C4-2B (cell line): ENCODE data around the gene PAQR9.

Experiments
- H3K27ac ChIP-seq: fragments of 450-650 bp; 2 replicates; pipeline ENCODE4 v1.5.1; 2017
- CTCF ChIP-seq: fragments of 450-650 bp; conservative IDR thresholded peaks from 2 replicates; pipeline ENCODE4 v1.5.1; 2017; ENCODE audit warnings: mild to moderate bottlenecking
- ZFX ChIP-seq: fragments of 450-650 bp; IDR thresholded peaks from 2 replicates; pipeline ENCODE4 v1.6.1; 2017

The PAQR9 gene

GRCh38 chr3:142943349-142943748 lies 20.1 kb downstream of the PAQR9 start:
- H3K27ac ChIP-seq = no peak overlapping the region
- TF ChIP-seq ZFX (no peak), CTCF (no peak)

- TF ChIP-seq ZFX (no peak), CTCF (no peak)
- H3K27ac ChIP-seq = no peak overlapping the region
Observed at GRCh38 chr3:142941373-142942123, 21.9 kb downstream of the PAQR9 start.

GRCh38 chr3:142940472-142940871 lies 23.0 kb downstream of the PAQR9 start:
- TF ChIP-seq ZFX (no peak), CTCF (no peak)
- no peak overlapping the region; the same call in 1 of the 2 replicates for H3K27ac ChIP-seq

- H3K27ac ChIP-seq = no peak overlapping the region
Observed at GRCh38 chr3:142940000-142940399, 23.5 kb downstream of the PAQR9 start.

DNA sequence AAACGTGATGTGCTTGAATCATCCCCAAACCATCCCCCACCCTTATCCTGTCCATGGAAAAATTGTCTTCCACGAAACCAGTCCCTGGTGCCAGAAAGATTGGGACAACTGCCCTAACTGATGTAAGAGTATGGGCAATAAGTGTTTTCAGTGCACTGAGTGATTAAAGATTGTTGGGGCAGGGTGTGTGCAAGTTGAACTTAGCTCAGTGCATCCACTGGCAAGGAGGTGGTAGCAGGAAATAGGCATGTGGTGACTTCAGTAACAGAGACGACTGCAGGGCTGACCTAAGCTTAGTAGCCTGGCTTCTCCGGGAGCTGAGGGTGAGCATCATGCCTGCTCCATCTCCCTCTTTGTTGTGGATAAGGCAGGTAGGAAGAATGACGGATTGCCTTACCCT lies 27.5 kb downstream of the PAQR9 start:
- TF ChIP-seq ZFX = no peak
- no peak for TF ChIP-seq CTCF
- H3K27ac ChIP-seq = no peak overlapping the region

More at GRCh38 chr3:142940000-142940399, 23.5 kb downstream of the PAQR9 start:
- TF ChIP-seq CTCF (no peak), ZFX (no peak)

DNA sequence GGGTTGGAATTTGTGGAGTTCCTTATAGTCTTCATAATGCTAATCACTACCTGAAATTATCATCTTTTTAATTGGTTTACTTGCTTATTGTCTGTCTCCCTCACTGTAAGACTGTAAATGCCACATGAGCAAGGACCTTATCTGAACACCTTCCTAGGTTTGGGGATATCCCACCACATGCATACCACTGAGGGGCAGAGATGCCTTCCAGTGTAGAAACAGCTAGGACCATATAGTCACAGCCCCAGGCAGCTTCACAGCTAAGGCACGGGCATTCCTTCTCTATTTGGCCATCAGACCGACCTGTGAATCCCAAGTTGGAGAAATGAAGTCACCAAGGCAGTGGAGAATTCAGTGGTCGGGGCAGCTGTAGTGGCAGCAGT lies 28.6 kb downstream of the PAQR9 start:
- no peak for TF ChIP-seq ZFX
- TF ChIP-seq CTCF = no peak
- H3K27ac ChIP-seq = no peak overlapping the region

DNA sequence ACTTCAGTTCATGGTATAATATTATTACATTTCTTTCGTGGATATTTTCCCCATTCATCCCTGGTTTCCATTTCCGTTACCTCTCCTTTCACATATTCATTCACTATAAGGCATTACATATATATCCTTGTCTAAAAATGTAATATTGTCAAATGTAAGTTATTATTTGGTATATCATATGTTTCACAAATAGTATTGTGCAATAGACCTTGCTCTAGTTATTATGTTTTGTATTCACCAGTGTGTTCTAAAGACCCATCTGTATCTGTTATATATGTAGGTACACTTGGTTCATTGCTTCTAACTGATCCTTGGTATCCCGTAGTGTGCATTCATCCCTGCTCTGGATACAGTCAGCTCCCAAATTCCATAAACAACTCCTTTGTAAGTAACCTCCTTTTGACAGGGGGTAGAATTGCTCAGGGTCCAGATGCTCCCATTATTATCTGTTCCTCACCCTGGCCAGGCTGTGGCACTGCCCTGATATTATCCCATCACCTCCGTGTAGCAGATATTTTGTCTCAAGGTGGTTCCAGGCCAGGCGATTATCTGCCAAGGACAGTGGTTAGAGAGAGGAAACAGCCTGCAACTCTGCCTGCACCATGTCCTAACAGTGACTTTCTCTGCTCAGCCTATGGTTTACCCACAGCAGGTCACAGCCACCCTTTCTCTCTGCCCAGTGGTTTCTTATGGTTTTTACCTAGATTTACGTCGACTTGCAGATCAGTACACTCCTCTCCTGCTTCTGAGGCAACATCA lies 29.2 kb downstream of the PAQR9 start:
- TF ChIP-seq CTCF = no peak
- no peak for TF ChIP-seq ZFX
- H3K27ac ChIP-seq = no peak overlapping the region
